Spinal cord (tissue), 10 donors: ENCODE results near the gene CBX8. TPM values are rescaled to one million over a fixed set of nuclear protein-coding genes. Genes with fewer than 3 reads are reported as not detected.
A peak's percentile ranks its signal among the peaks of the same experiment; 100 is the strongest.

ENCODE experiments used
- DNase-seq, 6 donors: peaks; one replicate each; pipeline versions ENCODE4 v3.0.0 to v3.0.0-alpha.2; 2013 to 2015; ENCODE audit warnings: low spot score in 6 of 6, low read depth in 4 of 6
- H3K27ac ChIP-seq: one replicate; pipeline ENCODE4 v1.5.1; 2013; ENCODE audit warnings: low read depth, low read length, control low read depth
- H3K27me3 ChIP-seq: one replicate; pipeline ENCODE4 v1.6.1; 2013; ENCODE audit warnings: low read length; ENCODE audit not compliant: control insufficient read depth, insufficient read depth
- H3K36me3 ChIP-seq: one replicate; pipeline ENCODE4 v1.6.1; 2013; ENCODE audit warnings: low read length; ENCODE audit not compliant: control insufficient read depth, insufficient read depth
- H3K4me1 ChIP-seq: one replicate; pipeline ENCODE4 v1.6.1; 2013; ENCODE audit warnings: low read length; ENCODE audit not compliant: control insufficient read depth, insufficient read depth
- H3K4me3 ChIP-seq: one replicate; pipeline ENCODE4 v1.5.1; 2013; ENCODE audit warnings: low read depth, low read length, control low read depth
- H3K9me3 ChIP-seq: one replicate; pipeline ENCODE4 v1.6.1; 2013; ENCODE audit warnings: low read length; ENCODE audit not compliant: control insufficient read depth, insufficient read depth
- WGBS: methylation state at CpG from one replicate; pipeline ENCODE4 v1.1.5; 2013; ENCODE audit warnings: missing lambda C conversion rate; ENCODE audit not compliant: insufficient coverage; 5-methylcytosine and 5-hydroxymethylcytosine counted together
- polyA plus RNA-seq, 2 donors: library from polyadenylated mRNA; unstranded; fragments of 120-200 nt; gene quantifications; one replicate each; pipeline ENCODE4 v1.2.1, GENCODE V29; 2013; ENCODE audit not compliant: insufficient read length in 2 of 2
- total RNA-seq, 2 donors: library from RNA; depleted of rRNA in 1 of 2; stranded (reverse); fragments of 120-200 nt in 1 of 2; fragments of >200 nt in 1 of 2; gene quantifications; one replicate each; pipeline versions ENCODE4 v1.2.3 to v1.2.4, GENCODE V29; 2013 to 2014
- donor health status: healthy.

CBX8 gene
- total and polyA plus RNA-seq, 4 donors, result 3.6 to 14.4 (median 11.5) TPM

DNA sequence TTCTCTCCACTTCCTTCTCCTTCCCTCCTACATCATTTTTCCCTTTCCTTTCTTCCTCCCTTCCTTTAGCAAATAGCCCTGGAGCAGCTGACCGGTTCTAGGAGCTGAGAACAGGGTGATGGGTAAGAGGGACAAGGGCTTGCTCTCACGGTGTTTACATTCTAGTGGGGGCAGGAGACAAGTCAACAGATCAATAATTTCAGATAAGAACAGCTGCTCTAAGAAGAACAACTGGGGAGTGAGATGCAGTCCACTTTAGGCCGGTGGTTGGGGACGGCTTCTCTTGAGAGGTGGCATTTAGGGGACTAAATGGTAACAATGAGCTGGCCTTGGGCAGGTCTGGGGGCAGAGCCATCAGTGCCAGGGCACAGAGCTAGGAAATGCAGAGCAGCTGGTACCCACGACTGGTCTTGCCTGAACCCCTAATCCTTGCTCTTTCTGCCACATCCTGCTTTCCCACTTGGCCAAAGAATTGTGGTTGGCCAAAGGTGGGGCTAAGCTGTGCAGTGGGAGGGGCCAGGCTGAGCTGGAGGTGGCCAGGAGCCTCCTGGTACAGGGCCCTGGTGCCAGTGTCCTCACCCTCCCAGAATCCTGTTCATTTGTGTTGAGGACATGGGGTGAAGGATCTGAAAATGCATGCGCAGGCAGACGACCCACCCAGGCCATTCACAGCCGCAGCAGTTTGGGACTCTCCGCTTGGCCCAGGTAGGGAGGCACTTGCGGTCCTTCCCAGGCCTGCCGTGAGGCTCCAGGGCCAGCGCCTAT lies 24.6 kb upstream of the CBX8 start:
- peaks cover 8% of the 10 kb centered on the region for H3K27me3 ChIP-seq
- DNase-seq, result no peak
- H3K9me3 ChIP-seq, result no peaks in the 10 kb centered on the region
- WGBS, result 83% methylated on average over 8 of the region's 12 CpGs
- H3K27ac ChIP-seq, result no peak overlapping the region
- H3K36me3 ChIP-seq, result no peaks in the 10 kb centered on the region
- peaks cover 8% of the 10 kb centered on the region for H3K4me1 ChIP-seq
- no peak overlapping the region for H3K4me3 ChIP-seq

DNA sequence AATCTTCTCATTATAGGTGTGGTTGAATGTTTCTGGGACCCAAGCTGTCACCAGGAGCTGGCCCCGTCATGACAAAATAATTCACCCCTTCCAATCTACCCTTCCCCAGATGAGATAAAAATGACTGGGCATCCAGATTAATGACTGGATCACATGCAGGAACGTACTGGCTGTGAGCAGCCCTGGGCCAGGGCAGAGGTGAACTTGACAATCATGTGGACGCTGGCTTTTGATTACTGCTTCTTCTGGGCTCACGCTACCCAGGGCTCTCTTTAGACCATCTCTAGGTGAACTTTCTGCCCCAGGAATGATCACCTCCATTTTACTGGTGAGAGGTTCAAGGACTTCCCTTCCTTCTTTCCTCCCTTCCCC lies 24.1 kb upstream of the CBX8 start:
- H3K27me3 ChIP-seq, result peaks cover 13% of the 10 kb centered on the region

DNA sequence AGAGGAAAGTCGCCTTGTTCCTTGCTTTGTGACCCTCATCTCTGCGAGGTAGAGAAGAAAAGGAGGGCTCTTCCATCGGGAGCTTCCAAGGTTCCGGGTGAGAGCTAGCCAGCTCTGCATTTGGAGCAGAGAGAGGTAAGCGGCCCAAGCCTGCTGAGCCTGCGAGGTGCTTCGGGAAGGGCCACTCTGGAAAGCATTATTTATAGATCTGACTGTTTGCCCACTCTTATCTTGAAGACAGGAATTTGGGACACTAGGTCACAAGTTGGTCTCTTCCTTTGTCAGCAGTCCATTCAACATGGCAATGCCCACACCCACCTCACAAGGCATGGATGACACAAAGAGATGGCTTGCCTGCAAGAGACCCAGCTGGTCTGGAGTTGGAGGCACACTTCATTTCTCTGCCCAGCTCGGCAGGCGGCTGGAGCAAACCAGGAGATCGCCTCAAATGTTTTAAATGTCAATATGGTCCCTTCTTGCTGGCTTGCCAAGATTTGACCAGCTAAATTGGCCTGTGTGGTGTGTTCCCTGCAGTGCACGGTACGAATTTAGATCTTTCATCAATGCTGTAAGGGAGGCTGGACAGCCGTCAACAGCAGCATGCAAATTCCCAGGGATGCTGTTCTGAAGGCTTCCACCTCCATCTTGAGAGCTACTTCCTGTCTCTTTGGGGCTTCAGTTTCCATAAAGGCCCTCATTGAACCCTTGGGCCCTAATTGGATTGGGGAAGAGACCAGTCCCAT lies 22.8 kb upstream of the CBX8 start:
- DNase-seq, result no peak
- Histone ChIP-seq H3K4me3 (no peak overlapping the region), H3K27me3 (peaks cover 25% of the 10 kb centered on the region), H3K27ac (no peak overlapping the region), H3K36me3 (no peaks in the 10 kb centered on the region), H3K4me1 (peaks cover 6% of the 10 kb centered on the region), H3K9me3 (no peaks in the 10 kb centered on the region)
- WGBS, result 80% methylated on average over 13 of the region's 13 CpGs

More for the DNA sequence above, 24.1 kb upstream of the CBX8 start:
- Histone ChIP-seq H3K36me3 (no peaks in the 10 kb centered on the region), H3K9me3 (no peaks in the 10 kb centered on the region), H3K27ac (no peak overlapping the region), H3K4me3 (no peak overlapping the region), H3K4me1 (peaks cover 4% of the 10 kb centered on the region)
- WGBS, result 90% methylated on average over 4 of the region's 4 CpGs
- no peak for DNase-seq

DNA sequence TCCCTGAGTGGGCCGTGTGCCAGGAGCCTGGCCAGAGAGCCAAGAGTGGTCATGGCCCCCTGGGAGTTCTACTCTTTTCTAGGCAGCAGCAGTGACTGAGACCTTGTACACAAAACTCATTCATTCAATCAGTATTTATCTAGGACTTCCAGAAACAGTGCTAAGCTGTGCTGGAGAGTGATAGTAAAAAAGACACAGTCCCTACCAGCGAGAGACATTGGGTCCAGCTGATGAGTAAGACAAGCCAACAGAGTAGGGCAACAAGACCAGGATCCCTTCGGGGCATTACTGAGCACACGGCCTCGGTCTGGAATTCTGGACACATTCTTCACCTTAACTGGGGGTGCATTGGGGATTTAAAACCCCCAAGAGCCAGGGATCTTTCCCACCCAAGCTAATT lies 22.2 kb upstream of the CBX8 start:
- 66% methylated on average over 2 of the region's 5 CpGs for WGBS
- Histone ChIP-seq H3K27me3 (peaks cover 31% of the 10 kb centered on the region), H3K27ac (no peak overlapping the region), H3K9me3 (no peaks in the 10 kb centered on the region), H3K36me3 (no peaks in the 10 kb centered on the region), H3K4me3 (no peak overlapping the region), H3K4me1 (peaks cover 12% of the 10 kb centered on the region)
- DNase-seq, result no peak

DNA sequence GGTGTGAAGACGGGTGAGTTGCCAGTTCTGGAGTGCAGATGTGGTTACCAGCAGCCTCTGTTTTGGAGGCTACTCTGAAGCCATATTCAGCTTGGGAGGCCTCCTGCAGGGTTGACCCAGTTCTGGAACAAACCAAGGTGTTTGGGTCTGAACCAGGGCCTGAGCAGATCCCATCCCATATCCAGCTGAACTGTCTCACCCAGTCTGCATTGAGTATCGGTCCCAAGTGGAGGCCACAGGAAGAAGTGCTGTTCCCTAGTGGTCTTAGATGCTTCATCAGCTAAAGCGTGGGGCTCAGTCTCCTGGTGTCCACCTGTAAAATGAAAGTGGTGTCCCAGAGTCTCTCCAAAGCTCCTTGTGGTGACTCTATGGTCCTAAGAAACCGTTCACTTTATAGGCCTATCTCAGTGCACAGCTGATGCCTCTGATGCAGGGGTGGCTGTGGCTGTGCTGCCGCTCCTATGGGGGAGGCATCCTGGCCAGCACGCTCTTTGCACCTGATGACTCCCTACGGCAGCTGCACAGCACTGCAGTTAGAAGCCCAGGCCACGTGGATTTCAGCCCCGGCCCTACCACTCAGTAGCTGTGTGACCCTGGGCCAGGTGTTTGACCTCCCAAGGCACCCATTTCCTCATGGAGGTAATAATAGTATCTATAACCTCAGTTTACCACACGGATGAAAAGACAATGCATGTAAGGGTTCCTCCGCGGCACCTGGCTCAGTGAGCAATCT lies 21.3 kb upstream of the CBX8 start:
- Histone ChIP-seq H3K27ac (no peak overlapping the region), H3K36me3 (no peaks in the 10 kb centered on the region), H3K27me3 (peaks cover 33% of the 10 kb centered on the region), H3K4me3 (no peak overlapping the region), H3K9me3 (no peaks in the 10 kb centered on the region), H3K4me1 (peaks cover 17% of the 10 kb centered on the region)
- WGBS, result 81% methylated on average over 7 of the region's 12 CpGs
- no peak for DNase-seq

DNA sequence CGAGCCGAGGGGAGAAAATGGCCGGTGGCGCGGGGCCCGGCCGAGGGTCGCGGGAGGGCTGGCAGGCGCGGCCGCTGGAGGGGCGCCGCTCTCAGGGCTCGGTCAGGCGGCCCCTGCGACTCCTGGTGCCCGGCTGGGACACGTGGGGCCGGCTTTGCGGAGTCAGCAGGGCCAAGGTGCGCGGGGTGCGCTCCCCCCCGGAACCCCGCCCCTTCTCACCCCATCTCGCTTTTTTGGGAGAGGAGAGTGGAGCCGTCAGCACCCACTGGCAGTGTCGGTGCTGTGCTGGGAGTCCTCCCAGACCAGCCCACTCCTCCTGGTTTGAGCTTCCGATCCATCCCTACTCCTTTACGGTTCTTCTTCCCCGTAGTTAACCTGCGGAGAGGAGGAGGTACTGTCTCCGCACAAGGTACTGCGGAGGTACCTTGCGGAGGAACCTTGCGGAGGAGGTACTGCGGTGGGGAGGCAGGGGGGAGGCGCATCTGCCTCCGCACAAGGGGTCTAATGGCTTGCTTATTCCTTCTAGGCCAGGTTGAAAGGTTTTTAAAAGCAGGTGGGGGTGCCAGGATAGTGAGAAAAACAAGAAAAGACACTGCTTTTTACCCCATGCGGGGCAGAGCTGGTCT lies 19.1 kb upstream of the CBX8 start:
- H3K27me3 ChIP-seq, result peaks cover 53% of the 10 kb centered on the region
- no peak overlapping the region for H3K27ac ChIP-seq
- DNase-seq, result no peak
- peaks cover 38% of the 10 kb centered on the region for H3K4me1 ChIP-seq
- H3K9me3 ChIP-seq, result no peaks in the 10 kb centered on the region
- no peak overlapping the region for H3K4me3 ChIP-seq
- no peaks in the 10 kb centered on the region for H3K36me3 ChIP-seq
- WGBS, result 36% methylated on average over 34 of the region's 41 CpGs

DNA sequence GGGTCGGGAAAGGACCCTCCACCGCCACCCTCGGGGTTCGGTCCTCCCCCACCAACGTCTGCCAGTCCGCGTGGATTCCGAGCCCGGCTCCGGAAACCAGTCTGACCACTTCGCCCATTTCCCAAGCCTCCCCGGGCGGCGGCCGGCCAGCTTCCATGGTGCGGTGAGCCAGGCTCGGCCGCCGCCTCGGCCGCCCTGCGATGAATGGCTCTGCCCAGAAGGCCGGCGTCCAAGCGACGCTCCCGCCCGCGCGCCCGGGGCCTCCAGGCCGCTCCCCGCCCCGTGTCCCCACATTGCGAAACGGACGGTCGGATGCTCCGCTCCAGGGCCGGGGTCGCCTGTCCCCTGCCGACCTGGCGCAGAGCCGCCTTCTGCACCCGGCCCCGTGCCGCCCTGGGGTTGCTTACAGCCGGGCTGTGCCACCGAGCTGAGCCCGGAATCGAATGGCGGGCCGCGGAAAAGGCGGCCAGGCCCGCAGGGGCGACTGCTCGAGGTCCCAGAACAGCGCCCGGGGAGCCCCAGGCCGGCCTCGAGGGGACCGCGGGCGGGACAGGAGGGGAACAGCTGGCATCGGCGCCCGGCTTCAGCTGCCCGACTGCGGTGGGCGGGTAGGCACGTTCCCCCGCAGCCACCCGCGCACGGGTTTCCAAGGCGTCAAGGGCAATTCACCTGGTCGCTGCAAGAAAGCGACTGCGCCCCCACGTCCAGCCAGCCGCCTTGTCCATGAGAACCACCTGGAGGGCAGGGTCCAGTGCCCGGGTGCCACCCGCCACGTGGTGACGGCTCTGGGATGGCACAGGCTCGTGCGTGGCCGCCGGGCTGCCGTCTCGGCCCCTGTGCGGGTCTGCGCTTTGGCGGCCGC lies 18.3 kb upstream of the CBX8 start:
- H3K9me3 ChIP-seq, result no peaks in the 10 kb centered on the region
- H3K27me3 ChIP-seq, result peaks cover 59% of the 10 kb centered on the region
- DNase-seq, result peak in 1 of 6 donors; percentile 48
- no peak overlapping the region for H3K4me3 ChIP-seq
- no peaks in the 10 kb centered on the region for H3K36me3 ChIP-seq
- H3K4me1 ChIP-seq, result peaks cover 44% of the 10 kb centered on the region
- no peak overlapping the region for H3K27ac ChIP-seq
- 8% methylated on average over 96 of the region's 96 CpGs for WGBS

DNA sequence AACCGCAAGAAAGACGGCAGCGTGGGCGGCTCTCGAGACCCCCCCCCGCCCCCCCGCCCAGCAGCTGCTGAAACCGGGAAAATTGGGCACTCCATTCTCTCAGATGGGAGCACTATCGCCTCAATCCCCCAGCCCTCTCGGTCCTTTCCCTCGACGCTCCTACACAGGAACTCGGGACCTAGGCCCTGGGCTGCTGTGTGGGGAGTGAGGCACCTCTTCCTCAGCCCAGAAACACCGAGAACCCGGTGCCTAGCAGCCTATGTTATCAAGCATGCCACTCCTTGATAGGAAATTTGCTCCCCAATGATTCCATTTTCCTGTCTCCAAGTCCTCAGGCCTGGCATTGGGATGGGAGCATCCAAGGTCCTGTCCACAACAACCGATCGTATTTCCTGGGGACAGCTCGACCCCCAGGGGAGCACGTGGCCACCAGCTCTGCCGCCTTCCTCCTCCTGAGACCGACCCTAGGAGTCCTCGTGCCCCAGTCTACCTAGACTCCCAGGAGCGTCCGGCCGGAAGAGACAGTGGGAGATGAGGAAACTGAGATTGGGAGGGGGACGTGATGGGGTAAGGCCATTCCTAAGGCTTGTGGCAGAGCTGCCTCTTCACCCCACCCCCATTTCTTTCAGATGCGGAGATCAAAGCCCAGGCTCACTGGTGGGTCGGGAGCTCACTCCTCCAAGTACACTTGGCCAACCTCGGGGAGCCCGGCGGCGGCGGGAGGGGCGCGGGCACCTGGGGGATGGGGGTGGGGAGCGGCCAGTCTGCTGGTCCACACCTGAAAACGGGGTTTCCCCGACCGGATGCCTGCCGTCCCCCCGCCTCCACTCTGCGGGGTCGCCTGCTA lies 17.5 kb upstream of the CBX8 start:
- H3K9me3 ChIP-seq, result no peaks in the 10 kb centered on the region
- 18% methylated on average over 25 of the region's 43 CpGs for WGBS
- no peak overlapping the region for H3K27ac ChIP-seq
- H3K36me3 ChIP-seq, result no peaks in the 10 kb centered on the region
- peak in 2 of 6 donors; percentile 51 to 60 for DNase-seq
- H3K4me1 ChIP-seq, result peaks cover 50% of the 10 kb centered on the region
- H3K27me3 ChIP-seq, result peaks cover 64% of the 10 kb centered on the region
- no peak overlapping the region for H3K4me3 ChIP-seq
